GM23338 (cell line): ENCODE results near the gene SEMA4D. TPM values are rescaled to one million over a fixed set of nuclear protein-coding genes. Genes with fewer than 3 reads are reported as not detected.

ENCODE experiments used
- NANOG ChIP-seq: IDR thresholded peaks from 2 replicates; pipeline ENCODE4 v1.6.1; 2016; ENCODE audit warnings: antibody characterized with exemption, borderline replicate concordance
- POLR2AphosphoS5 ChIP-seq: IDR thresholded peaks from 2 replicates; pipeline ENCODE4 v1.6.1; 2016; ENCODE audit warnings: antibody characterized with exemption, low read depth
- REST ChIP-seq: IDR thresholded peaks from one replicate; pipeline ENCODE4 v1.6.1; 2018; ENCODE audit warnings: antibody characterized with exemption; ENCODE audit not compliant: unreplicated experiment
- STAT1 ChIP-seq: IDR thresholded peaks from one replicate; pipeline ENCODE4 v1.6.1; 2016; ENCODE audit warnings: antibody characterized with exemption; ENCODE audit not compliant: unreplicated experiment
- polyA plus RNA-seq: library from polyadenylated mRNA; unstranded; fragments of >200 nt; fragmentation: Nextera tagmentation; extraction: Ambion mirVana; gene quantifications from 2 replicates; pipeline ENCODE4 v1.2.1, GENCODE V29; 2016
- total RNA-seq: library from RNA; depleted of rRNA; stranded (reverse); fragments of >200 nt; shearing (Covaris generic); gene quantifications from 2 replicates; pipeline ENCODE4 v1.2.3, GENCODE V29; 2014
- TF ChIP-seq, protein P1 (sequence below): fragments of 250-450 bp; sonication (Bioruptor Pico); IDR thresholded peaks from 2 replicates; pipeline ENCODE4 v1.5.0; 2020; ENCODE audit warnings: mild to moderate bottlenecking, moderate library complexity

SEMA4D gene
- total and polyA plus RNA-seq, 2 experiments from 2014 or later, result 19.3 to 63.0 TPM

- TF ChIP-seq, protein P1, sequence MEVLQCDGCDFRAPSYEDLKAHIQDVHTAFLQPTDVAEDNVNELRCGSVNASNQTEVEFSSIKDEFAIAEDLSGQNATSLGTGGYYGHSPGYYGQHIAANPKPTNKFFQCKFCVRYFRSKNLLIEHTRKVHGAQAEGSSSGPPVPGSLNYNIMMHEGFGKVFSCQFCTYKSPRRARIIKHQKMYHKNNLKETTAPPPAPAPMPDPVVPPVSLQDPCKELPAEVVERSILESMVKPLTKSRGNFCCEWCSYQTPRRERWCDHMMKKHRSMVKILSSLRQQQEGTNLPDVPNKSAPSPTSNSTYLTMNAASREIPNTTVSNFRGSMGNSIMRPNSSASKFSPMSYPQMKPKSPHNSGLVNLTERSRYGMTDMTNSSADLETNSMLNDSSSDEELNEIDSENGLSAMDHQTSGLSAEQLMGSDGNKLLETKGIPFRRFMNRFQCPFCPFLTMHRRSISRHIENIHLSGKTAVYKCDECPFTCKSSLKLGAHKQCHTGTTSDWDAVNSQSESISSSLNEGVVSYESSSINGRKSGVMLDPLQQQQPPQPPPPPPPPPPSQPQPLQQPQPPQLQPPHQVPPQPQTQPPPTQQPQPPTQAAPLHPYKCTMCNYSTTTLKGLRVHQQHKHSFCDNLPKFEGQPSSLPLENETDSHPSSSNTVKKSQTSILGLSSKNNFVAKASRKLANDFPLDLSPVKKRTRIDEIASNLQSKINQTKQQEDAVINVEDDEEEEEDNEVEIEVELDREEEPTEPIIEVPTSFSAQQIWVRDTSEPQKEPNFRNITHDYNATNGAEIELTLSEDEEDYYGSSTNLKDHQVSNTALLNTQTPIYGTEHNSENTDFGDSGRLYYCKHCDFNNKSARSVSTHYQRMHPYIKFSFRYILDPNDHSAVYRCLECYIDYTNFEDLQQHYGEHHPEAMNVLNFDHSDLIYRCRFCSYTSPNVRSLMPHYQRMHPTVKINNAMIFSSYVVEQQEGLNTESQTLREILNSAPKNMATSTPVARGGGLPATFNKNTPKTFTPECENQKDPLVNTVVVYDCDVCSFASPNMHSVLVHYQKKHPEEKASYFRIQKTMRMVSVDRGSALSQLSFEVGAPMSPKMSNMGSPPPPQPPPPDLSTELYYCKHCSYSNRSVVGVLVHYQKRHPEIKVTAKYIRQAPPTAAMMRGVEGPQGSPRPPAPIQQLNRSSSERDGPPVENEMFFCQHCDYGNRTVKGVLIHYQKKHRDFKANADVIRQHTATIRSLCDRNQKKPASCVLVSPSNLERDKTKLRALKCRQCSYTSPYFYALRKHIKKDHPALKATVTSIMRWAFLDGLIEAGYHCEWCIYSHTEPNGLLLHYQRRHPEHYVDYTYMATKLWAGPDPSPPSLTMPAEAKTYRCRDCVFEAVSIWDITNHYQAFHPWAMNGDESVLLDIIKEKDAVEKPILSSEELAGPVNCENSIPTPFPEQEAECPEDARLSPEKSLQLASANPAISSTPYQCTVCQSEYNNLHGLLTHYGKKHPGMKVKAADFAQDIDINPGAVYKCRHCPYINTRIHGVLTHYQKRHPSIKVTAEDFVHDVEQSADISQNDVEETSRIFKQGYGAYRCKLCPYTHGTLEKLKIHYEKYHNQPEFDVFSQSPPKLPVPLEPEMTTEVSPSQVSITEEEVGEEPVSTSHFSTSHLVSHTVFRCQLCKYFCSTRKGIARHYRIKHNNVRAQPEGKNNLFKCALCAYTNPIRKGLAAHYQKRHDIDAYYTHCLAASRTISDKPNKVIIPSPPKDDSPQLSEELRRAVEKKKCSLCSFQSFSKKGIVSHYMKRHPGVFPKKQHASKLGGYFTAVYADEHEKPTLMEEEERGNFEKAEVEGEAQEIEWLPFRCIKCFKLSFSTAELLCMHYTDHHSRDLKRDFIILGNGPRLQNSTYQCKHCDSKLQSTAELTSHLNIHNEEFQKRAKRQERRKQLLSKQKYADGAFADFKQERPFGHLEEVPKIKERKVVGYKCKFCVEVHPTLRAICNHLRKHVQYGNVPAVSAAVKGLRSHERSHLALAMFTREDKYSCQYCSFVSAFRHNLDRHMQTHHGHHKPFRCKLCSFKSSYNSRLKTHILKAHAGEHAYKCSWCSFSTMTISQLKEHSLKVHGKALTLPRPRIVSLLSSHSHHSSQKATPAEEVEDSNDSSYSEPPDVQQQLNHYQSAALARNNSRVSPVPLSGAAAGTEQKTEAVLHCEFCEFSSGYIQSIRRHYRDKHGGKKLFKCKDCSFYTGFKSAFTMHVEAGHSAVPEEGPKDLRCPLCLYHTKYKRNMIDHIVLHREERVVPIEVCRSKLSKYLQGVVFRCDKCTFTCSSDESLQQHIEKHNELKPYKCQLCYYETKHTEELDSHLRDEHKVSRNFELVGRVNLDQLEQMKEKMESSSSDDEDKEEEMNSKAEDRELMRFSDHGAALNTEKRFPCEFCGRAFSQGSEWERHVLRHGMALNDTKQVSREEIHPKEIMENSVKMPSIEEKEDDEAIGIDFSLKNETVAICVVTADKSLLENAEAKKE (CRISPR knock-in tag), result no peak
- TF ChIP-seq STAT1 (no peak), NANOG (no peak), REST (no peak), POLR2AphosphoS5 (no peak)
Observed at GRCh38 chr9:89474939-89475338, 23.0 kb downstream of the SEMA4D start (continued).
